Measurements from ENCODE around the gene GASK1A. TPM values are rescaled to one million over a fixed set of nuclear protein-coding genes. Genes with fewer than 3 reads are reported as not detected.

The GASK1A gene
- total and polyA plus RNA-seq, 2 experiments from 2014 or later, result 2.6 to 11.1 TPM

- TF ChIP-seq ZNF462 (CRISPR knock-in tag; IDR thresholded peaks at IDR 0.05) (no peak), ETS1 (IDR thresholded peaks at IDR 0.05) (no peak), POLR2AphosphoS5 (IDR thresholded peaks at IDR 0.05; ENCODE audit: low read depth) (no peak), CTCF (conservative IDR thresholded peaks at IDR 0.05; ENCODE audit: low read depth in 2 of 2) (no peak), EZH2 (IDR thresholded peaks at IDR 0.05; ENCODE audit: low read depth, unreplicated experiment) (no peak), NANOG (IDR thresholded peaks at IDR 0.05; ENCODE audit: borderline replicate concordance) (no peak)
Observed at GRCh38 chr3:43077707-43078106, 98.6 kb downstream of the GASK1A start (continued).

All from GM23338 (cell line).